ENCODE results near the gene SHISAL2B.
"Not testable (repeated sequence)": the region's sequence is repeated elsewhere in the genome, so short reads cannot be mapped to it uniquely, and the experiment has no call there.

Gene SHISAL2B

GRCh38 chr5:64700765-64701164 lies 10.5 kb downstream of the SHISAL2B start:
- no peak for DNase-seq (ENCODE audit: low read depth)

GRCh38 chr5:64706074-64706473 lies 15.8 kb downstream of the SHISAL2B start:
- DNase-seq (ENCODE audit: low read depth) = not testable (repeated sequence)

- DNase-seq (ENCODE audit: low read depth) = no peak
Measured at GRCh38 chr5:64707191-64707590, 16.9 kb downstream of the SHISAL2B start.

- DNase-seq (ENCODE audit: low read depth) = not testable (repeated sequence)
Measured at GRCh38 chr5:64714495-64714894, 24.2 kb downstream of the SHISAL2B start.

- DNase-seq (ENCODE audit: low read depth) = no peak
Measured at GRCh38 chr5:64722588-64722987, 32.3 kb downstream of the SHISAL2B start.

- DNase-seq (ENCODE audit: low read depth) = no peak
Measured at GRCh38 chr5:64727150-64727549, 36.8 kb downstream of the SHISAL2B start.

GRCh38 chr5:64742411-64742810 lies 52.1 kb downstream of the SHISAL2B start:
- DNase-seq (ENCODE audit: low read depth) = no peak

GRCh38 chr5:64742821-64743220 lies 52.5 kb downstream of the SHISAL2B start:
- no peak for DNase-seq (ENCODE audit: low read depth)

GRCh38 chr5:64744914-64745313 lies 54.6 kb downstream of the SHISAL2B start:
- DNase-seq (ENCODE audit: low read depth) = no peak

- no peak for DNase-seq (ENCODE audit: low read depth)
Measured at GRCh38 chr5:64746446-64746845, 56.1 kb downstream of the SHISAL2B start.

- DNase-seq (ENCODE audit: low read depth) = no peak
Measured at GRCh38 chr5:64749385-64749784, 59.1 kb downstream of the SHISAL2B start.

- no peak for DNase-seq (ENCODE audit: low read depth)
Measured at GRCh38 chr5:64754066-64754465, 63.8 kb downstream of the SHISAL2B start.

- no peak for DNase-seq (ENCODE audit: low read depth)
Measured at GRCh38 chr5:64758901-64759300, 68.6 kb downstream of the SHISAL2B start.

- no peak for DNase-seq (ENCODE audit: low read depth)
Measured at GRCh38 chr5:64759960-64760660, 69.8 kb downstream of the SHISAL2B start.

- DNase-seq (ENCODE audit: low read depth) = no peak
Measured at GRCh38 chr5:64763948-64764503, 73.7 kb downstream of the SHISAL2B start.

GRCh38 chr5:64765804-64766504 lies 75.7 kb downstream of the SHISAL2B start:
- no peak for DNase-seq (ENCODE audit: low read depth)

GRCh38 chr5:64766941-64767340 lies 76.6 kb downstream of the SHISAL2B start:
- DNase-seq (ENCODE audit: low read depth) = no peak

All from non-pigmented ciliary epithelial cell (primary cell).